VCaP (cell line): Measurements from ENCODE around the gene CIB4.

Experiments
- H3K27ac ChIP-seq: fragments of 450-650 bp; 2 replicates; pipeline ENCODE4 v1.5.1; 2017
- TF ChIP-seq, protein P1 (sequence below): fragments of 450-650 bp; conservative IDR thresholded peaks from 2 replicates; pipeline ENCODE4 v1.5.1; 2017; ENCODE audit warnings: mild to moderate bottlenecking, moderate library complexity

Gene CIB4

DNA sequence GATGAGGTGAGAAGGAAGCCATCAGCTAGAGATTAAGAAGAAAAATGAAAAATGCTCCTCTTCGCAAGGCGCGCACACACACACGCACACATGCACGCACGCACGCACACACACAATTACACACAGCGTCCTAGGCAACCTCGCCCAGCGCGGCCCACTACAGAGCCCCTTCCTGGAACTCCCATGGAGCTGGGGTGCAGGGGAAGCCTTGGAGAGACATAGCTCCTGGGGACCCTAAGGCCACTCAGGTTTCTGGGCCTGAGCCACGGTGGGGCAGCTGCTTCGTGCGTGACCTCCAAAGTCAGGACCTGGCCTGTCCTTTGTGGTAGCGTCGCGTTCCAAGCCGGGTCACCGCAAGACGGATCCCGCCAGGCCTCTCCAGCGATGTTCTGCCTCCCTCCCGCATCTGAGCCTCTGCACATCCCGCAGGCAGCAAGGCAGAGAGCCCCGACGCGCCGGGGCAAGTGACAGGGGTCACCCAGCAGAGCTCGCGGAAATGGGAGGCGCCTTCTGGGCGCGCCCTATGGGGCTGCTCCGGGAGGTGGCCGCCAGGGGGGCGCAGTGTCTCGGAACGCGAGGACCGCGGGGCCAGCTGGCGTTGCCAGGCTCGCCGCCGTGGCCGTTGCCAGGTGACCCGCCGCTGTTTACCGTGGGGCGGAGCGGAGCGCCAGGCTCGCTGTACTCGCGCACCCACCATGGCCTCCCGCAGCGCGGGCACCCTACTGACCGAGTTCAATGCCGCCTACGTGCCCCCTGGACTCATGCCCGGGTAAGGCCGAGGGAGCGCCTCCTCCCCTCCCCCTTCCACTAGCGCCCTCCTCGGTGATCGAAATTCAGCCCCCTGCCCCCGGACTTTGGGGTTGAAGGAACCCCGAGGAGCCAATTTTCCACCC lies 79.0 kb downstream of the CIB4 start:
- TF ChIP-seq, protein P1, sequence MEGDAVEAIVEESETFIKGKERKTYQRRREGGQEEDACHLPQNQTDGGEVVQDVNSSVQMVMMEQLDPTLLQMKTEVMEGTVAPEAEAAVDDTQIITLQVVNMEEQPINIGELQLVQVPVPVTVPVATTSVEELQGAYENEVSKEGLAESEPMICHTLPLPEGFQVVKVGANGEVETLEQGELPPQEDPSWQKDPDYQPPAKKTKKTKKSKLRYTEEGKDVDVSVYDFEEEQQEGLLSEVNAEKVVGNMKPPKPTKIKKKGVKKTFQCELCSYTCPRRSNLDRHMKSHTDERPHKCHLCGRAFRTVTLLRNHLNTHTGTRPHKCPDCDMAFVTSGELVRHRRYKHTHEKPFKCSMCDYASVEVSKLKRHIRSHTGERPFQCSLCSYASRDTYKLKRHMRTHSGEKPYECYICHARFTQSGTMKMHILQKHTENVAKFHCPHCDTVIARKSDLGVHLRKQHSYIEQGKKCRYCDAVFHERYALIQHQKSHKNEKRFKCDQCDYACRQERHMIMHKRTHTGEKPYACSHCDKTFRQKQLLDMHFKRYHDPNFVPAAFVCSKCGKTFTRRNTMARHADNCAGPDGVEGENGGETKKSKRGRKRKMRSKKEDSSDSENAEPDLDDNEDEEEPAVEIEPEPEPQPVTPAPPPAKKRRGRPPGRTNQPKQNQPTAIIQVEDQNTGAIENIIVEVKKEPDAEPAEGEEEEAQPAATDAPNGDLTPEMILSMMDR = peak; percentile 55
- H3K27ac ChIP-seq = peak overlapping the region; percentile 41; the same call in 1 of the 2 replicates

- H3K27ac ChIP-seq = no peak overlapping the region
- TF ChIP-seq, protein P1 = no peak
These were observed 79.8 kb downstream of the CIB4 start for GRCh38 chr2:26561376-26561775.

GRCh38 chr2:26560892-26561291 lies 80.3 kb downstream of the CIB4 start:
- H3K27ac ChIP-seq = no peak overlapping the region
- TF ChIP-seq, protein P1 = no peak

GRCh38 chr2:26559556-26559955 lies 81.6 kb downstream of the CIB4 start:
- TF ChIP-seq, protein P1 = no peak
- H3K27ac ChIP-seq = no peak overlapping the region

- H3K27ac ChIP-seq = no peak overlapping the region
- TF ChIP-seq, protein P1 = no peak
These were observed 82.1 kb downstream of the CIB4 start for GRCh38 chr2:26559044-26559405.

DNA sequence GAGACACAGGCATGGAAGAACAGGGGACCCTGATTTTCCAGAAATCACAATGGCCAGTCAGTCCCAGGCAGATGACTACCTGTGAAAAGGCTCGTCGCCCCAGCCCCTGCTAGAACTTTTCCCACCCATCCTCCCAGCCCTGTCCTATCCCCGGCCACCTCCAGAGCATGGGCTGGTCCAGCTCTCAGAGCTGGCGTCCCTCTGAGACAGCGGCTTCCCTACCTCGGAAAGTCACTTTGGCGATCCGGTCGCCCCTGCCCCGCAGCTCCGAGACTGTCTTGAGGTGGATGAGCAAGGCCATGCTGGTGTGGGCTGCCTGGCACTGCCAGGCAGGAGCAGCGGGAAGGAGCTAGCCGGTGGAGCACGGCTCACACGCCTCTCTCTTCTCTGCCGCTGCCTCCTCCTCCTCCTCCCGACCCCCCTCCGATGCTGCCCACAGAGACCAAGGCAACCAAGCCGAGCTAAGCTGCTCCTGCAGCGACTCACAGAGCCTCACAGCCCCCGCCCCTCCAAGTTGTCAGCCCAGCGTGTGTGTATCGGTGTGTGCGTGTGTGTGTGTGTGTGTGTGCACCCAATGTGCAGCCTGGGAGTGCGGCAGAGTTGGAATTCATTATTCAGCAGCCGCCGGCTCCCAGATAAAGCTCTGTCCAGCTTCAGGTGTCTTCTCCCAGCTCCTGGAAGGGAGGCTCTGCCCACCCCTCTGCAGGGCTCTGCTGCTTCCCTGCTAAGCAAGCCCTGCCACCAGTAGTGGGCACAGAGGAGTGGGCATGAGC lies 82.7 kb downstream of the CIB4 start:
- no peak overlapping the region for H3K27ac ChIP-seq
- TF ChIP-seq, protein P1 = no peak

GRCh38 chr2:26557244-26557925 lies 83.8 kb downstream of the CIB4 start:
- TF ChIP-seq, protein P1 = no peak
- H3K27ac ChIP-seq = no peak overlapping the region
